Mesenchymal stem cell (in vitro differentiated cells and primary cell): ENCODE data around the gene DDX27.
"Not testable (repeated sequence)": the region's sequence is repeated elsewhere in the genome, so short reads cannot be mapped to it uniquely, and the experiment has no call there.

Source experiments
- DNase-seq: peaks from one replicate; pipeline ENCODE4 v3.0.0-alpha.2; 2013
- H2AFZ ChIP-seq: one replicate; pipeline ENCODE4 v1.6.1; 2013; ENCODE audit warnings: low read depth, mild to moderate bottlenecking, control low read depth, inconsistent platforms, low read length, moderate library complexity
- H2AK5ac ChIP-seq: 2 replicates; pipeline ENCODE4 v1.6.1; 2013; ENCODE audit warnings: low read length, moderate library complexity, mild to moderate bottlenecking, inconsistent platforms; ENCODE audit not compliant: severe bottlenecking
- H2BK120ac ChIP-seq: one replicate; pipeline ENCODE4 v1.6.1; 2013; ENCODE audit warnings: low read depth, mild to moderate bottlenecking, inconsistent platforms, low read length, moderate library complexity
- H2BK12ac ChIP-seq, 2 experiments: one replicate each; pipeline ENCODE4 v1.6.1; 2013; ENCODE audit warnings: inconsistent platforms in 2 of 2, low read length in 2 of 2, mild to moderate bottlenecking in 2 of 2, moderate library complexity in 2 of 2, control low read depth in 1 of 2
- H2BK15ac ChIP-seq: one replicate; pipeline ENCODE4 v1.6.1; 2013; ENCODE audit warnings: mild to moderate bottlenecking, low read depth, inconsistent platforms; ENCODE audit not compliant: poor library complexity, severe bottlenecking
- H2BK5ac ChIP-seq: 2 replicates; pipeline ENCODE4 v1.6.1; 2013; ENCODE audit warnings: low read depth, mild to moderate bottlenecking, low read length, control low read depth, inconsistent platforms; ENCODE audit not compliant: poor library complexity, severe bottlenecking
- H3K14ac ChIP-seq, 2 experiments: one replicate each; pipeline ENCODE4 v1.6.1; 2013; ENCODE audit warnings: inconsistent platforms in 2 of 2, low read length in 2 of 2, control low read depth in 1 of 2, mild to moderate bottlenecking in 1 of 2, moderate library complexity in 1 of 2
- H3K18ac ChIP-seq, 2 experiments: one replicate each; pipeline ENCODE4 v1.6.1; 2013; ENCODE audit warnings: inconsistent platforms in 2 of 2, low read length in 2 of 2, control low read depth in 1 of 2, low read depth in 1 of 2, mild to moderate bottlenecking in 1 of 2
- H3K23ac ChIP-seq, 2 experiments: one replicate each; pipeline ENCODE4 v1.6.1; 2013; ENCODE audit warnings: inconsistent platforms in 2 of 2, low read length in 2 of 2, mild to moderate bottlenecking in 2 of 2, moderate library complexity in 2 of 2, control low read depth in 1 of 2
- H3K27ac ChIP-seq: 2 replicates; pipeline ENCODE4 v1.5.1; 2013; ENCODE audit warnings: mild to moderate bottlenecking, moderate library complexity, low read length, control low read depth, inconsistent platforms; ENCODE audit not compliant: poor library complexity, severe bottlenecking
- H3K27me3 ChIP-seq, 2 experiments: 2 replicates each; pipeline versions ENCODE4 v1.6.1 to v1.7.0; 2013; ENCODE audit warnings: low read length in 2 of 2, mild to moderate bottlenecking in 2 of 2, moderate library complexity in 2 of 2, control low read depth in 1 of 2, inconsistent platforms in 1 of 2; ENCODE audit not compliant: control insufficient read depth in 1 of 2, insufficient read depth in 1 of 2
- H3K36me3 ChIP-seq, 2 experiments: 2 replicates each; pipeline versions ENCODE4 v1.6.1 to v1.7.0; 2013; ENCODE audit warnings: low read length in 2 of 2, control low read depth in 1 of 2, inconsistent platforms in 1 of 2, low read depth in 1 of 2, mild to moderate bottlenecking in 1 of 2; ENCODE audit not compliant: insufficient read depth in 2 of 2, control insufficient read depth in 1 of 2
- H3K4ac ChIP-seq, 2 experiments: one replicate each; pipeline ENCODE4 v1.6.1; 2013; ENCODE audit warnings: inconsistent platforms in 2 of 2, low read length in 2 of 2, mild to moderate bottlenecking in 2 of 2, moderate library complexity in 2 of 2, control low read depth in 1 of 2, low read depth in 1 of 2
- H3K4me1 ChIP-seq: 2 replicates; pipeline ENCODE4 v1.6.1; 2013; ENCODE audit warnings: low read depth, low read length, control low read depth; ENCODE audit not compliant: control insufficient read depth, insufficient read depth
- H3K4me2 ChIP-seq: 2 replicates; pipeline ENCODE4 v1.6.1; 2013; ENCODE audit warnings: low read length, mild to moderate bottlenecking, inconsistent platforms; ENCODE audit not compliant: poor library complexity, severe bottlenecking
- H3K4me3 ChIP-seq, 2 experiments: 2 replicates each; pipeline versions ENCODE4 v1.5.1 to v1.7.0; 2013; ENCODE audit warnings: low read length in 2 of 2, mild to moderate bottlenecking in 2 of 2, control low read depth in 1 of 2, low read depth in 1 of 2; ENCODE audit not compliant: insufficient read depth in 1 of 2
- H3K79me1 ChIP-seq: replicated peaks from 2 replicates; pipeline ENCODE4 v1.6.1; 2013; ENCODE audit warnings: mild to moderate bottlenecking, control low read depth, low read length, inconsistent platforms; ENCODE audit not compliant: poor library complexity, severe bottlenecking
- H3K9ac ChIP-seq: 2 replicates; pipeline ENCODE4 v1.7.0; 2013; ENCODE audit warnings: mild to moderate bottlenecking, low read length, moderate library complexity
- H3K9me3 ChIP-seq: 2 replicates; pipeline ENCODE4 v1.7.0; 2013; ENCODE audit warnings: mild to moderate bottlenecking, low read length; ENCODE audit not compliant: control insufficient read depth
- H4K8ac ChIP-seq: one replicate; pipeline ENCODE4 v1.6.1; 2013; ENCODE audit warnings: inconsistent platforms, mild to moderate bottlenecking, low read length, moderate library complexity
- H4K91ac ChIP-seq: one replicate; pipeline ENCODE4 v1.6.1; 2013; ENCODE audit warnings: mild to moderate bottlenecking, low read length, inconsistent platforms
- WGBS: methylation state at CpG from one replicate; pipeline ENCODE4 v1.1.7; 2013; ENCODE audit warnings: mixed read lengths; 5-methylcytosine and 5-hydroxymethylcytosine counted together

The DDX27 gene

DNA sequence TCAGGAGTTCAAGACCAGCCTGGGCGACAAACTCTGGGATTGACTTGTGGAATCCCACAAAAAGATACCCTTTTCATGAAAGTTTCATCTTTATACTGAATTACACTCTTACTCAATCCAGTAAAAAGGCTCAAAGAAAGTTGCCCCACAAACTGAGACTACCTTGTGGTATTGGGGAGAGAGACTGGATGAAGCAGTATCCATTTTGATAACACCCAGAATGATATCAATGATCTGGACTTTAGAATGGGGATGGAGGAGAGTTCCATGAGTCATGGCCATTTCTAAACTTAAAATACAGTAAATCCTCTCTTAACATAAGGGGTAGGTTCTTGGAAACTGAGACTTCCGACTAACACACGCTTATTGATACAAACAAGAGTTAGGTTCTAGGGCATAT lies 35.8 kb upstream of the DDX27 start:
- Histone ChIP-seq H3K14ac (no peak overlapping the region), H2AK5ac (no peak overlapping the region), H3K4me2 (no peak overlapping the region), H2BK120ac (no peak overlapping the region), H2BK15ac (no peak overlapping the region), H3K27ac (no peak overlapping the region), H3K36me3 (peaks cover 2 to 5% of the 10 kb centered on the region in 2 experiments), H4K8ac (no peak overlapping the region), H4K91ac (no peak overlapping the region), H3K4me1 (peaks cover 10% of the 10 kb centered on the region), H3K4me3 (no peak overlapping the region), H3K9me3 (no peaks in the 10 kb centered on the region), H3K4ac (no peak overlapping the region), H2AFZ (no peak overlapping the region), H3K79me1 (no peaks in the 10 kb centered on the region), H2BK5ac (no peak overlapping the region), H3K27me3 (no peaks in the 10 kb centered on the region), H3K9ac (no peak overlapping the region), H2BK12ac (no peak overlapping the region), H3K18ac (no peak overlapping the region), H3K23ac (no peak overlapping the region)
- WGBS, result 91% methylated on average over 2 of the region's 3 CpGs
- no peak for DNase-seq

DNA sequence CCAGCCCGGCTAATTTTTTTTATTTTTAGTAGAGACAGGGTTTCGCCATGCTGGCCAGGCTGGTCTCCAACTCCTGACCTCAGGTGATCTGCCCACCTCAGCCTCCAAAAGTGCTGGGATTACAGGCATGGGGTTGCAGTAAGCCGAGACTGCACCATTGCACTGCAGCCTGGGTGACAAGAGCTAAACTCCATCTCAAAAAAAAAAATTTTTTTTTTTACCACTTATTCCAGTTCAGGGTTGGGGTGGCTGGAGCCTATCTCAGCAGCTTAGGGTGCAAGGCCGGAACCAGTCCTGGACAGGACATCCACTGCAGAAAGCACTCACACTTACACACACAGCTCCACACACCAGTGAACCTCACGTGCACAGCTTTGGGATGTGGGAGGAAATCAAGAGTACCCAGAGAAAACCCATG lies 35.1 kb upstream of the DDX27 start:
- not testable (repeated sequence) for DNase-seq, H2AK5ac ChIP-seq, H3K79me1 ChIP-seq, H2BK15ac ChIP-seq, H2BK5ac ChIP-seq, H3K4me3 ChIP-seq, H3K4me1 ChIP-seq, H3K4me2 ChIP-seq, H3K36me3 ChIP-seq, H3K27me3 ChIP-seq, H2BK12ac ChIP-seq, H3K4ac ChIP-seq, H3K14ac ChIP-seq, H4K8ac ChIP-seq, H4K91ac ChIP-seq, H3K9me3 ChIP-seq, H3K23ac ChIP-seq, H3K18ac ChIP-seq, H2AFZ ChIP-seq, H3K27ac ChIP-seq, H2BK120ac ChIP-seq
- H3K9ac ChIP-seq, result peak overlapping the region; percentile 36
- WGBS, result 97% methylated on average over 5 of the region's 5 CpGs

DNA sequence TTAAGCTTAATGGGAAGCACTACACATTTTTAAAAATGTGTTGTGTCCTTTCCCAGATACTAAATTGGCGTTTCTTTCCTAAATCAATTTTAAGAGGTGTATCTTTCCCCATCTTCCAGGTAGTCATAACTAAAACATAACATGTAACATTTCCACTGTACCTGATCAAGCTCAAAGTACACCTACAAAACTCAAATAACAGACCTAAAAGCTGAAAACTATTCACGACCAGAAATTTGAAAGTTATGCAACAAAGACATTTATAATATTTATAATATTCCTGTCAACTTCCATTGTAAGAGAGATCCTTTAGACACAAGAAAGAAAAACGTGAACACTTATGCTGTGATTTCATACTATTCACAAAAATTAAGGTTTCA lies 34.5 kb upstream of the DDX27 start:
- DNase-seq, result no peak
- Histone ChIP-seq H3K9ac (peak overlapping the region; percentile 36), H3K4ac (no peak overlapping the region), H3K27ac (no peak overlapping the region), H2BK12ac (no peak overlapping the region), H3K27me3 (no peaks in the 10 kb centered on the region), H3K4me2 (no peak overlapping the region), H3K18ac (no peak overlapping the region), H3K14ac (no peak overlapping the region), H3K36me3 (peaks cover 0 to 5% of the 10 kb centered on the region in 2 experiments), H2BK5ac (no peak overlapping the region), H3K4me3 (no peak overlapping the region), H3K4me1 (peaks cover 10% of the 10 kb centered on the region), H2AFZ (no peak overlapping the region), H2AK5ac (no peak overlapping the region), H2BK120ac (no peak overlapping the region), H4K91ac (no peak overlapping the region), H3K79me1 (no peaks in the 10 kb centered on the region), H2BK15ac (no peak overlapping the region), H4K8ac (no peak overlapping the region), H3K23ac (no peak overlapping the region), H3K9me3 (no peaks in the 10 kb centered on the region)
- WGBS, result 100% methylated on average over 1 of the region's 3 CpGs

DNA sequence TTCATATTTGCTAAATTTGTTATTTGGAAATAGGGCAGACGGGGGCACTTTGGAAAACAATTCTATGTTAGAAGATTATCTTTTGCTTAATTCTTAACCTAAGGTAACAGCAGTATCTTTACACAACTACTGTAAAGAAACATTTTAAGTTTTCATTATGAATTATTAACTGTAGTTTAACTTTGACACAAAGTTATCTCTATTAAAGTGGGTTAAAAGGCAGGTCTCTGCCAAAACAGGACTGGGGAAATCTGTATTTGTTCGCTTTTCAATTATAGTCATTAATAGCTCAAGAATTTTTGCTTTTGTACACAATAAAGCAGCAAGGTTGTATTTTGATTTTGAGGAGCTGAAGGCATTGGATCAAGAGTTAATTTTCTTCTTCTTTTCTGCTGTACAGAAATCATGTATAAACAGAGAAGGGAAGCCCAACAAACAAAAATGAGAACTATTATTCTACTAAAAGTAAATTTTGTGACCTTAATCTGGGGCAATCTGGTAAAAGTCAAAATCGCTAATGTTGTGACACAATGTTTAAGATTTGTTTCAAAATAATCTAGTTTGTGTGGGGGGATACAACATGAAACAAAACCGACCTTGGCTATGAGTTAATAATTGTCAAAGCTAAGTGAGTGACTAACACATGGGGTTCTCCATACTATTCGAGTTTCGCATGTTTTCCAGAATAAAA lies 34.0 kb upstream of the DDX27 start:
- no peak overlapping the region for H3K27ac ChIP-seq
- no peak overlapping the region for H2BK12ac ChIP-seq
- H3K79me1 ChIP-seq, result no peaks in the 10 kb centered on the region
- no peak overlapping the region for H2BK15ac ChIP-seq
- H3K4me3 ChIP-seq, result no peak overlapping the region
- no peak for DNase-seq
- 87% methylated on average over 2 of the region's 6 CpGs for WGBS
- no peaks in the 10 kb centered on the region for H3K27me3 ChIP-seq
- H3K14ac ChIP-seq, result no peak overlapping the region
- H3K4me1 ChIP-seq, result peaks cover 10% of the 10 kb centered on the region
- no peak overlapping the region for H2BK5ac ChIP-seq
- H4K91ac ChIP-seq, result no peak overlapping the region
- no peak overlapping the region for H3K4ac ChIP-seq
- no peak overlapping the region for H3K4me2 ChIP-seq
- no peak overlapping the region for H2BK120ac ChIP-seq
- peak overlapping the region; percentile 36 for H3K9ac ChIP-seq
- no peaks in the 10 kb centered on the region for H3K9me3 ChIP-seq
- no peak overlapping the region for H2AFZ ChIP-seq
- H3K36me3 ChIP-seq, result peaks cover 0 to 5% of the 10 kb centered on the region in 2 experiments
- no peak overlapping the region for H3K23ac ChIP-seq
- no peak overlapping the region for H2AK5ac ChIP-seq
- H4K8ac ChIP-seq, result no peak overlapping the region
- no peak overlapping the region for H3K18ac ChIP-seq
